OCI-LY3 (cell line): Measurements from ENCODE around the gene EIPR1.

Experiments
- CTCF ChIP-seq: fragments of 200-600, 300-600 bp; sonication (generic); IDR thresholded peaks from 2 replicates; pipeline ENCODE4 v1.5.1; 2014; ENCODE audit warnings: antibody characterized with exemption, low read length, low read depth
- EZH2phosphoT487 ChIP-seq: fragments of 200-600 bp; shearing (Covaris generic); IDR thresholded peaks from 2 replicates; pipeline ENCODE4 v1.6.1; 2018; ENCODE audit warnings: antibody characterized with exemption, mixed run types, low read depth

- no peak for TF ChIP-seq CTCF
- TF ChIP-seq EZH2phosphoT487: no peak
Observed at GRCh38 chr2:3183766-3184165, 193.9 kb downstream of the EIPR1 start.
